Renal pelvis (tissue), 4 donors: ENCODE measurements around the gene SCRT2. TPM values are rescaled to one million over a fixed set of nuclear protein-coding genes. Genes with fewer than 3 reads are reported as not detected.

ENCODE experiments used
- DNase-seq: peaks from one replicate; pipeline ENCODE4 v3.0.0-alpha.2; 2013
- polyA plus RNA-seq, 3 donors: library from polyadenylated mRNA; unstranded; fragments of 120-200 nt; gene quantifications; one replicate each; pipeline ENCODE4 v1.2.1, GENCODE V29; 2013; ENCODE audit not compliant: insufficient read length in 3 of 3

SCRT2 gene
- polyA plus RNA-seq, 3 donors, result 0.06 to 0.07 TPM; not detected in 1

DNA sequence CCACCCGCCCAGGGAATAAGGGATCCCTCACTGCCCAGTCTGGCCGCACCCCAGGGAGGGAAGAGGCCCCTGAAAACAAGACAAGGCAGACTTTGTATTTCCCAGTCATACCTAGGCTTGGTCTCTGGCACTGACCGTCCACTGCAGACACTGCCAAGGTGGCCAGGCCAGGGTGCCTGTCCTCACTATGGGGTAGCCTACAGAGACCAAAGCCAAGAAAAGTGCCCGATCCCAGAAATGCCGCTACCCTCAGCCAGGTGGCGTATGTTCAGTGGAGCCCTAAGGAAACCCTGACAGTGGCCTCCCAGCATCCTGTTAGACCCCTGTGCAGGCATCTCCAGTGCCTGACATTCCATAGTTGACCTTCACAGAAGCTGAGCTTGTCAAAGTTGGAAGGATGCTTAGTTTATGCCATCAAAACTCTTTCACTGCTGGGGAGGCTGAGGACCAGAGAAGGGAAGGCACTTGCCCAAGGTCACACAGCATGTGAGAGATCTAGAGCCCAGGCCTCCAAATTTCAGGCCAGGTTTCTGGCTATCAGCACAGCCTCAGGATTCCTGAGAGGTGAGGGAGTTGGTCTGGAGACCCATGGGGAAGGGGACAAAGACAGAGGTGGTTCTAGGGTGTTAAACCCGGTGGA is 2.5 kb downstream of the SCRT2 start:
- no peak for DNase-seq

DNA sequence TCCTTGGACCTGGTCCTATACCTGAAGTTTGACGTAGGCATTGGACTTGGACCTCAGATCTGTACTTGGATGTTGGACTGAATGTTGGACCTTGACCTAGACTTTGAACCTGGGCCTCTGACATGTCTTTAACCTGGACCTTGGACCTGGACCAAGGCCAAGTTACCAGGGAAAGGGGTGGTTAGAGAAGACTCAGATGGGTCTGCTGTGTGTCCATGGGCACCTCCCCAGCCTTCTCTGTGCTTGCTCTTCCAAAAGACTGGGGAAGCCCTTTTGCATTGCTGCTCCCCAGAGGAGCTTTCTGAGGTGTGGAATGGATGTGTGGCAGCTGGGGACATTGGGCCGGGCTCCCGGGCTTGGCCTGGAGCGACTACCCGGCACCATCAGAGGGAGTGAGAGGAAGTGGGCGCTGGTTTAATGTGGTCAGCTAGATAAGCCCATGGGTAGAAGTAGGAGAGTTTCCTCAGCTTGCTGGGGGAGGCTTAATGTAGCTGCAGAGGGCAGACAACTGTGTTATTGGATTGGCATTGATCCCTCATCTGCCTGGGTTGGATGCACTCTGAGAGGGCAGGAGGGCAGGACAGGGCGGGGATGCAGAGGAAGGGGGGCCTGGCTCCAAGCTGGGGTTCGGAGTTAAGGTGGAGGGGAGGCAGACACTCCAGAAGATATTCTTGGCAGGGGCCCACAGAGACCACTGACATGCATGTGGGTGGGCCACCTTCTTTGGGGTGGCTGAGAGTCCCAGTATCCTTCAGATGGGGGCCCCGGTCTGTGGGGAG is 4.2 kb downstream of the SCRT2 start:
- no peak for DNase-seq

GRCh38 chr20:669573-669972 is 6.0 kb downstream of the SCRT2 start:
- DNase-seq, result no peak

DNA sequence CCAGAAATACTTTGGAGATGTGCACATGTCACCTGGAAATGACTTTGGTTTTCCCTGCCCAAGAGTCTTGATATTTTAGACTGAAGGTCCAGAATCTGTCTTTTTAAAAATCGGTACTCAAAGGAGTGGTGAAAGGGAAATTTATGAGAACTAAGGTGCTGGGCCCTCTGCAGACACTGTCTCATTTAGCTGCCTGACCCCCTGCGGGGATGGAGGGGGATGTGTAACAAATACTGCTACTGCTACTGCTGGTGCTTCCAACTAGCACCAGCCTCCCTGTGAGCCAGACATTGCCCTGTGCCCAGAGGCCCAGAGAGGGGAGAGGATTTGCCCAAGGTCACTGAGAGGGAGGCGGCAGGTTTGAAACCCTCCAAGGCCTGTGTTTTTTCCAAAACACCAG is 7.0 kb downstream of the SCRT2 start:
- no peak for DNase-seq

DNA sequence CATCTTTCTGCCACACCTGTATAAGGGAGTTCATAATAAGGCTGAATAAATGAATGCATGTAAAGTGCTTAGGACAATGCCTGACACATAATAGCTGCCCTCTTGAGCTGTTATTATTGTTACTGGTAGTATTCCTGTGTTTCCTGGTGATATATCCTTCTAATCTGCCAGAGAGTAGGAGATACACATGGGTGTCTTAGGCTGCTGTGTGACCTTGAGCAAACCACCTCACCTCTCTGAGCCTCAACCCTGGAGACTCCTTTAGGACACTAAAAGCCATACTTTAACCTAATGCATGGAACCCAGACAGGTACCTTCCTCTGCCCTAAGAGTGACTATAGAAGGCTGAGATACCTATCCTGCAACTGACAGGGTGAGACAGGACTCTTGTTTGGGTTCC is 7.6 kb downstream of the SCRT2 start:
- DNase-seq, result no peak

- DNase-seq, result no peak
These were observed 8.1 kb downstream of the SCRT2 start for GRCh38 chr20:667351-668034.

- no peak for DNase-seq
These were observed 8.7 kb downstream of the SCRT2 start for GRCh38 chr20:666877-667276.

DNA sequence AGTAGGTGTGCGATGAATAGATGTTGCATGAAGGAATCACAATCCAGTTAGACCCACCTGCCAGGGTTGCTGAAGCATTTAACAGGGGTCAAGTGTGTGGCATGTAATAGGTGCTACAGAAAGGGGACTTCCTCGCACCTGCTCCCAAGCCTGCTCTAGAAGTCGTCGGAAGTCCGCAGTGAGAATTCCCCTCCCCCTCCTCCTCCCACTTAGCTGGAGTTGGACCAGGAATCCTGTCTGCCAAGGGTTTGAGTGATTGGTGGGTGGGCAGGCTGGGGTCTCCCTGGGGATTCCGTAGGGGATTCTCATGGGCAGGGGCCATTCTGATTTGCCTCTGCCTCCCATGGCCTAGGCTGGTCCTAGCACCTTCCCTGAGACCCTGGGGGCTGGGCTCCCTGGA is 10.3 kb downstream of the SCRT2 start:
- no peak for DNase-seq

- DNase-seq, result no peak
These were observed 11.0 kb downstream of the SCRT2 start for GRCh38 chr20:664576-664975.

DNA sequence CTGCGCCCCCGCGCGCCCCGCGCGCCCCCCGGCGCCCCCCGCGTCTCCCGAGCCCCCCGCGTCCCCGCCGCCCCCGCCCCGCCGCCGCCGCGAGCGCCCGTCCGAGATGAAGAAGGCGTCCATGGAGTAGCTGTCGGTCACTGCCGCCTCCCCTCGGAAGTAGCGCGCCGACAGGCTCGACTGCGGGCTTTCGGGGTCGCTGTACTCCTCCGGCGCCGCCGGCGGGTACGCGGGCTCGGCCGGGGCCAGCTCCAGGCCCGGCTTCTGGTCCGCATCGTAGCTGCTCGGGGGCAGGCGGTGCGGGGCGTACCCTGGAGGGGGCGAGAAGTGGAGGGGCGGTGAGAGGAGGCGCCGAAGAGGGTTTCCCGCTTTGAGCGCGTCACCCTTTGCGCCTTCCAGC is 11.5 kb downstream of the SCRT2 start:
- DNase-seq, result no peak

GRCh38 chr20:663315-664090 is 12.1 kb downstream of the SCRT2 start:
- DNase-seq, result no peak

DNA sequence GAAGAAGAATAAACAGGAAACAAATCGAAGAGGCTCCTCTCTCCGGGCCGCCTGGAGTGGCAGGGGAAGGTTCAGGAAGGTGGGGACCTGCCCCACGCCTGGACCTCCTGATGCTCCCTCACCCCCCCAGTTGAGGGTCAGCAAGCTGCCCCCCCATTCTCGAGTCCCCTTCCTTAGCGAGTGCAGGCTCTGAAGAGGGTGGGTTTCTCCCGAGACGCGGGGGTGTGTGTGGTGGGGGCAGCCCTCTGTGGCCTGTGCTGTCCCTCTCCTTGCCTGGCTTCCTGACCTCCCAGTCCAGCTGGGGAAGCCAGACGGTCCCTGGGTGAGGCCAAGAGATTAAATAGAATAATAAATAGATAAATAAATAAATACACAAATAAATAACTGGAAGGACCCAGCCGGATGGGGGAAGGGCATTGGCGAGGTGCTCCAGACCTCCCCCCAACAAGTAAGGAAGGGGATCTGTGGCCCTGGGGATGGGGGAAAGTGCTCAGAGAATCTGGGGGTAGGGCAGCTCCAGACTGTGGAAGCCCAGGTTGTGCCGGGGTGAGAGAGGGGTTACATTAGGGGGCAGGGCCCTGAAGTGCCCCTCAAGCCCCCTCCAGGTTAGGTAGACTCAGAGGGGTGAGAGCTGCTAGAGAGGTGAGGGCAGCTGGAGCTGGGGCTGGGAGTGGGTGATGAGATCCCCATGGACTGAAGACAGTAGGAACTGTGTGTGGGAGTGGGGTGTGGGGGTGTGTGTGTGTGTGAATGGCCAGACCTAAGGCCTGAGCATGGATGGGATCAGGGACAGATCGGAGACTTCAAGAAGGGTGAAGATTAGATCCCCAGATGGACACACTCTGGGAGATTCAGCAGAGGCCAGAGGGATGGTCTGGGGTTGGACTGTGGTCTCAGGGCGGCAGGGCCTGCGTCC is 13.1 kb downstream of the SCRT2 start:
- no peak for DNase-seq

GRCh38 chr20:661474-662270 is 13.9 kb downstream of the SCRT2 start:
- DNase-seq, result no peak

- DNase-seq, result no peak
These were observed 16.8 kb downstream of the SCRT2 start for GRCh38 chr20:658731-659291.

DNA sequence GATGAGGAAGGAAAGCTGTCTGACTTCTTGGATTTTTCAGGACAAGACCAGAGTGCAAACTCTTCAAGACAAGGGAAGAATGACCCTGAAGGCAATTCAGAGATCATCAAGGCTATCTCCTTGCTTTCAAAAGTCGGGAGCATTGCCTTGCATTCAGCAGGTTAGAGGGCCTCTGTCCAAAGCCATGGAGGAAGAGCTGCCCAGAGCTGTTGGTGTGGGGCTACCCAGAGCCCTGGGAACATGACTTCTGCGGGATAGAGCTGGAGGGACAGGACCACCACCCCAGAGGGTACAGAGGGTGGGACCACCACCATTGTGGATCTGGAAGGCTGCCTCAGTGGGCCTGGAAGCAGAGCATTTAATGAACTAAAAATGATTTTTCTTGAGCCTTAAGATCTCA is 17.4 kb downstream of the SCRT2 start:
- no peak for DNase-seq

DNA sequence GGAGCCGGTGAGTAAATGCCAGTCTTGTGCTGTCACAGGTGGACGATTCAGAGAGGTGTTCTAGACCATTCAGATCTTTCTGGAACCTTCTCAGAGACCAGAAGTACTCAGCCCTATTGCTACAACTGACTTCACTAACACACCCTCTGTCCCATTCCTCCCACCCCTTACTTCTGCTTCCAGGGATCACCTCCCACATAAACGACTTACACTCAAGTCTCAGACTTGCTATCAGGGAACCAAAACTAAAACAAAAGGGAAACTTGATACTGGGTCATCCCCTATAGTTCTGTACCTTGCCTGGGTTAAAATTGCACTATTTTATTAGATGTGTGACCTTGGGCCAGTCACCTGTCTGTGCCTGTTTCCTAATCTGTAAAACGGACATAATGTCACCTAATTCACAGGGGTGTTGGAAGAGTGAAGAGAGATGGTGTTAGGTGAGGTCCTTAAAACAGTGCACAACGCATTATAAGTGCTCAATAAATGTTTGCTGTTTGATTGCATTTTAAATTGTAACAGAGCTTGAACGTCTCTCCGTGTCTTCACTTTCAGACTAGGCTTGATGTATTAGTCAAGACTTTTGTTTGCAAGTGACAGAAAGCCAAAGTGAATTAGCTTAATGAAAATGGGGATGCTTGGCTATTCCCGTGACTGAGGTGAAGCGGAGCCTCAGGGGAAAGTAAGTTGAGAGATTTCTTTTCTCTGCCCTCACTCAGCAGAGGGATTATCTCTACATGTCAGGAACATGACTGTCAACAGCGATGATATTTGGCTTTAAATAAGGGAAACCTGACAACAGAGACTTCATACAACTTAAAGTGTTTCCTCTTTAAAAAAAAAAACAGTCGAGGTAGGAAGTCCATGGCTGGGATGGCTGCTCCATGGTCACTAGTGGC is 19.6 kb downstream of the SCRT2 start:
- no peak for DNase-seq

- DNase-seq, result no peak
These were observed 21.2 kb downstream of the SCRT2 start for GRCh38 chr20:654417-654750.

- no peak for DNase-seq
These were observed 21.8 kb downstream of the SCRT2 start for GRCh38 chr20:653590-654416.
